H1 (cell line): ENCODE data around the gene ACAA1. TPM values are rescaled to one million over a fixed set of nuclear protein-coding genes. Genes with fewer than 3 reads are reported as not detected.

ENCODE experiments used
- CTCF ChIA-PET: fragments of 300-600 bp; sonication (Branson Sonifier 250); formaldehyde crosslinking; loops from one replicate; lab custom pipeline; 2021; ENCODE audit not compliant: partially characterized antibody; lab: Charles Lee
- POLR2A ChIA-PET: fragments of 300-600 bp; sonication (Branson Sonifier 250); formaldehyde crosslinking; loops from one replicate; lab custom pipeline; 2021; ENCODE audit warnings: inconsistent platforms; ENCODE audit not compliant: partially characterized antibody; lab: Charles Lee
- DNase-seq, 2 experiments: peaks; one replicate each; pipeline versions ENCODE4 v3.0.0 to v3.0.0-alpha.2; 2010 to 2022; ENCODE audit warnings: low spot score in 2 of 2, low read depth in 1 of 2, mixed read lengths in 1 of 2
- FAIRE-seq: peaks from 2 replicates; lab custom pipeline; 2011; peaks lifted over from hg19 to GRCh38; lab: Jason Lieb, UNC
- H2AFZ ChIP-seq: 2 replicates; pipeline ENCODE4 v1.8.1; 2012; ENCODE audit warnings: low read length, inconsistent platforms
- H2AK5ac ChIP-seq: 2 replicates; pipeline ENCODE4 v1.6.1; 2013; ENCODE audit warnings: low read depth, low read length
- H2BK120ac ChIP-seq: replicated peaks from 2 replicates; pipeline ENCODE3; 2013; ENCODE audit warnings: low read depth, low read length, inconsistent platforms
- H2BK12ac ChIP-seq: 2 replicates; pipeline ENCODE4 v1.6.1; 2013; ENCODE audit warnings: low read depth, low read length
- H2BK15ac ChIP-seq: 2 replicates; pipeline ENCODE4 v1.6.1; 2013; ENCODE audit warnings: low read length
- H2BK20ac ChIP-seq: 2 replicates; pipeline ENCODE4 v1.6.1; 2013; ENCODE audit warnings: low read length
- H2BK5ac ChIP-seq: 2 replicates; pipeline ENCODE4 v1.6.1; 2013; ENCODE audit warnings: low read depth, low read length
- H3K14ac ChIP-seq: 2 replicates; pipeline ENCODE4 v1.6.1; 2013; ENCODE audit warnings: inconsistent platforms; ENCODE audit not compliant: insufficient read length
- H3K18ac ChIP-seq: 2 replicates; pipeline ENCODE4 v1.6.1; 2013; ENCODE audit warnings: low read length; ENCODE audit errors: extremely low read depth
- H3K23ac ChIP-seq: 2 replicates; pipeline ENCODE4 v1.6.1; 2013; ENCODE audit warnings: inconsistent platforms; ENCODE audit not compliant: insufficient read length
- H3K23me2 ChIP-seq: 2 replicates; pipeline ENCODE4 v1.6.1; 2013; ENCODE audit warnings: low read depth, low read length
- H3K27ac ChIP-seq: 2 replicates; pipeline ENCODE4 v1.6.1; 2011; ENCODE audit warnings: low read depth, low read length, inconsistent platforms
- H3K27me3 ChIP-seq, 4 experiments: replicated peaks in 1 of 4; 1 replicate in 1 of 4; 2 replicates in 3 of 4; pipeline versions ENCODE4 v1.6.1 to v1.8.1; 2011 to 2013; ENCODE audit warnings: low read length in 3 of 4, mild to moderate bottlenecking in 3 of 4, inconsistent platforms in 2 of 4, mixed read lengths in 2 of 4, moderate library complexity in 1 of 4; ENCODE audit not compliant: control insufficient read depth in 3 of 4, insufficient read depth in 3 of 4; ENCODE audit errors: extremely low read depth in 1 of 4
- H3K36me3 ChIP-seq, 4 experiments: 2 replicates each; pipeline versions ENCODE4 v1.6.1 to v1.8.1; 2011 to 2013; ENCODE audit warnings: mild to moderate bottlenecking in 4 of 4, low read length in 3 of 4, moderate library complexity in 2 of 4, control low read depth in 1 of 4, inconsistent platforms in 1 of 4; ENCODE audit not compliant: insufficient read depth in 4 of 4, control insufficient read depth in 2 of 4
- H3K4ac ChIP-seq: replicated peaks from 2 replicates; pipeline ENCODE3; 2013; ENCODE audit warnings: low read length, low read depth, mixed read lengths, inconsistent platforms; ENCODE audit not compliant: insufficient read length
- H3K4me1 ChIP-seq, 4 experiments: replicated peaks in 1 of 4; 1 replicate in 1 of 4; 2 replicates in 3 of 4; pipeline versions ENCODE4 v1.6.1 to v1.8.1; 2011 to 2013; ENCODE audit warnings: low read length in 3 of 4, inconsistent platforms in 2 of 4, mixed read lengths in 1 of 4; ENCODE audit not compliant: insufficient read depth in 4 of 4, control insufficient read depth in 3 of 4
- H3K4me2 ChIP-seq, 2 experiments: 2 replicates each; pipeline versions ENCODE4 v1.6.1 to v1.8.1; 2011 to 2013; ENCODE audit warnings: low read depth in 2 of 2, low read length in 2 of 2, control low read depth in 1 of 2, inconsistent platforms in 1 of 2, mild to moderate bottlenecking in 1 of 2; ENCODE audit not compliant: insufficient read depth in 1 of 2
- H3K4me3 ChIP-seq, 4 experiments: fragments of 200-600, 300-600 bp in 1 of 4; sonication (generic), shearing (Covaris generic), sonication (Bioruptor Twin) in 1 of 4; 2 replicates each; pipeline versions ENCODE4 v1.5.1 to v1.8.1; 2011 to 2016; ENCODE audit warnings: low read length in 4 of 4, low read depth in 3 of 4, control low read depth in 2 of 4, inconsistent platforms in 2 of 4, mild to moderate bottlenecking in 2 of 4, mixed read lengths in 1 of 4, moderate library complexity in 1 of 4; ENCODE audit not compliant: insufficient read depth in 2 of 4; ENCODE audit errors: extremely low read depth in 1 of 4
- H3K56ac ChIP-seq: replicated peaks from 2 replicates; pipeline ENCODE3; 2013; ENCODE audit warnings: low read depth, mild to moderate bottlenecking, mixed read lengths, low read length, inconsistent platforms; ENCODE audit not compliant: insufficient read length
- H3K79me1 ChIP-seq: 2 replicates; pipeline ENCODE4 v1.6.1; 2013; ENCODE audit warnings: low read depth, low read length, control low read depth
- H3K79me2 ChIP-seq, 2 experiments: 2 replicates each; pipeline versions ENCODE4 v1.6.1 to v1.8.1; 2012 to 2013; ENCODE audit warnings: low read length in 2 of 2, mild to moderate bottlenecking in 2 of 2, inconsistent platforms in 1 of 2; ENCODE audit not compliant: insufficient read depth in 2 of 2, control insufficient read depth in 1 of 2
- H3K9ac ChIP-seq, 4 experiments: replicated peaks in 1 of 4; 1 replicate in 1 of 4; 2 replicates in 3 of 4; pipeline versions ENCODE4 v1.6.1 to v1.8.1; 2011 to 2013; ENCODE audit warnings: low read depth in 3 of 4, low read length in 3 of 4, control low read depth in 2 of 4, mild to moderate bottlenecking in 2 of 4, moderate library complexity in 2 of 4, inconsistent platforms in 1 of 4; ENCODE audit errors: extremely low read depth in 1 of 4
- H3K9me3 ChIP-seq, 2 experiments: 2 replicates each; pipeline versions ENCODE4 v1.6.1 to v1.8.1; 2012 to 2013; ENCODE audit warnings: mild to moderate bottlenecking in 2 of 2, moderate library complexity in 2 of 2, control low read depth in 1 of 2, inconsistent platforms in 1 of 2, low read depth in 1 of 2, low read length in 1 of 2, mixed read lengths in 1 of 2; ENCODE audit not compliant: insufficient read depth in 2 of 2
- H4K20me1 ChIP-seq, 2 experiments: replicated peaks in 1 of 2; 2 replicates each; pipeline versions ENCODE3 to v1.8.1; 2011 to 2013; ENCODE audit warnings: inconsistent platforms in 2 of 2, low read length in 2 of 2, mild to moderate bottlenecking in 1 of 2; ENCODE audit not compliant: insufficient read depth in 2 of 2, control insufficient read depth in 1 of 2
- H4K5ac ChIP-seq: 2 replicates; pipeline ENCODE4 v1.6.1; 2013; ENCODE audit warnings: low read length, low read depth, mixed read lengths, inconsistent platforms; ENCODE audit not compliant: insufficient read length
- H4K8ac ChIP-seq: 2 replicates; pipeline ENCODE4 v1.8.0; 2013; ENCODE audit warnings: mild to moderate bottlenecking, moderate library complexity, low read length, inconsistent platforms; ENCODE audit not compliant: insufficient read depth; ENCODE audit errors: extremely low read depth
- H4K91ac ChIP-seq: replicated peaks from 2 replicates; pipeline ENCODE3; 2013; ENCODE audit warnings: low read length, mixed read lengths, inconsistent platforms; ENCODE audit not compliant: insufficient read length
- CHD1 ChIP-seq: IDR thresholded peaks from 2 replicates; pipeline ENCODE4 v1.6.1; 2012; ENCODE audit warnings: low read depth, low read length, improper control_type of control experiment
- KDM4A ChIP-seq: IDR thresholded peaks from one replicate; pipeline ENCODE4 v1.7.1; 2012; ENCODE audit warnings: low read depth, mild to moderate bottlenecking, moderate library complexity, low read length, inconsistent platforms; ENCODE audit not compliant: severe bottlenecking
- NRF1 ChIP-seq: IDR thresholded peaks from 2 replicates; pipeline ENCODE4 v1.6.1; 2011; ENCODE audit warnings: mild to moderate bottlenecking, low read depth, low read length, improper control_type of control experiment
- POLR2AphosphoS5 ChIP-seq: IDR thresholded peaks from 2 replicates; pipeline ENCODE4 v1.6.1; 2011; ENCODE audit warnings: low read depth, low read length
- RAD21 ChIP-seq, 2 experiments: IDR thresholded peaks in 1 of 2; conservative IDR thresholded peaks in 1 of 2; 2 replicates each; pipeline ENCODE4 v1.6.1; 2011; ENCODE audit warnings: low read depth in 2 of 2, low read length in 2 of 2, improper control_type of control experiment in 1 of 2, inconsistent platforms in 1 of 2, mild to moderate bottlenecking in 1 of 2, moderate library complexity in 1 of 2
- RXRA ChIP-seq: IDR thresholded peaks from 2 replicates; pipeline ENCODE4 v1.6.1; 2011; ENCODE audit warnings: low read depth, mild to moderate bottlenecking, low read length, moderate library complexity; ENCODE audit not compliant: insufficient read depth
- SIRT6 ChIP-seq: IDR thresholded peaks from one replicate; pipeline ENCODE4 v1.7.1; 2012; ENCODE audit warnings: low read length, inconsistent platforms
- SUZ12 ChIP-seq: fragments of 200-600 bp; sonication (generic); IDR thresholded peaks from 2 replicates; pipeline ENCODE4 v1.6.1; 2012; ENCODE audit warnings: mild to moderate bottlenecking, inconsistent platforms, low read length, moderate library complexity, mixed read lengths
- WGBS, 2 experiments: shearing (Covaris generic) in 1 of 2; methylation state at CpG; one replicate each; pipeline versions ENCODE4 v1.1.6 to v1.1.7; 2013 to 2015; ENCODE audit warnings: low lambda C conversion rate in 2 of 2, mixed read lengths in 2 of 2, inconsistent platforms in 1 of 2, low coverage in 1 of 2, missing lambda C conversion rate in 1 of 2; ENCODE audit not compliant: insufficient replicate concordance in 2 of 2, insufficient coverage in 1 of 2, insufficient read length in 1 of 2; ENCODE audit errors: extremely low coverage in 1 of 2, missing lambda C conversion rate in 1 of 2; 5-methylcytosine and 5-hydroxymethylcytosine counted together
- polyA plus RNA-seq, 7 experiments: library from polyadenylated mRNA; depleted of rRNA in 3 of 7; stranded (reverse) in 5 of 7; unstranded in 2 of 7; fragments of >200 nt in 5 of 7; fragments of 200-250 nt in 2 of 7; gene quantifications; 1 replicate in 5 of 7; 2 replicates in 1 of 7; 4 replicates in 1 of 7; pipeline versions ENCODE4 v1.2.1 to v1.2.3, GENCODE V29; 2011 to 2013; ENCODE audit warnings: missing spikeins in 2 of 7, mixed read lengths in 2 of 7
- total RNA-seq: library from RNA; stranded (reverse); fragmentation: NEBNext Ultra II Directional; extraction: Animal tissue kit (Norgen Biotek cat#: 25700); gene quantifications from 2 replicates; pipeline ENCODE4 v1.2.1, GENCODE V29; 2021

The ACAA1 gene
- total and polyA plus RNA-seq, 2 of the 8 experiments (the other 6 are each of a cell fraction or from before 2014, with no cell fraction given): 23.1 to 34.8 TPM

GRCh38 chr3:38146504-38146903, 9.6 kb upstream of the ACAA1 start:
- Histone ChIP-seq H2BK20ac (no peak overlapping the region), H2BK12ac (no peak overlapping the region), H3K23me2 (no peaks in the 10 kb centered on the region), H3K27ac (no peak overlapping the region), H3K27me3 (no peaks in the 10 kb centered on the region), H3K9ac (no peak overlapping the region), H3K79me1 (no peaks in the 10 kb centered on the region), H3K4me3 (no peak overlapping the region), H4K5ac (no peak overlapping the region), H2AFZ (no peak overlapping the region), H4K20me1 (no peaks in the 10 kb centered on the region), H3K4me2 (no peak overlapping the region), H2BK15ac (no peak overlapping the region), H4K8ac (no peak overlapping the region), H4K91ac (no peak overlapping the region), H3K4ac (no peak overlapping the region), H2AK5ac (no peak overlapping the region), H2BK5ac (no peak overlapping the region), H3K36me3 (peaks cover under 1 to 7% (median 1%) of the 10 kb centered on the region in 4 experiments; a peak in 4 of 8 replicates), H3K79me2 (no peaks in the 10 kb centered on the region), H3K4me1 (no peaks in the 10 kb centered on the region), H2BK120ac (no peak overlapping the region), H3K14ac (no peak overlapping the region), H3K56ac (no peak overlapping the region), H3K9me3 (no peaks in the 10 kb centered on the region), H3K18ac (no peak overlapping the region), H3K23ac (no peak overlapping the region)
- DNase-seq (no peak), FAIRE-seq (no peak)
- POLR2A ChIA-PET: no interaction called here
- CTCF ChIA-PET: no interaction called here
- WGBS, 2 experiments: 84% methylated on average over 2 of the region's 2 CpGs; no CpG with 5 or more reads in 1 of the 2 experiments
- TF ChIP-seq KDM4A (no peak), NRF1 (no peak), SIRT6 (no peak), CHD1 (no peak), RXRA (no peak), SUZ12 (no peak), POLR2AphosphoS5 (no peak), RAD21 (IDR thresholded peaks at IDR 0.05 in 1 of 2, conservative IDR thresholded peaks at IDR 0.05 in 1 of 2; ENCODE audit: low read depth in 2 of 2, low read length in 2 of 2) (no peak)
